HG03280 (cell line): ENCODE results near the gene RXFP3.
"Not testable (repeated sequence)": the region's sequence is repeated elsewhere in the genome, so short reads cannot be mapped to it uniquely, and the experiment has no call there.

Source experiments
- ATAC-seq: cut with Tn5 transposase; IDR thresholded peaks from one replicate; pipeline ENCODE4 v1.9.1; 2021; ENCODE audit warnings: mild to moderate bottlenecking, moderate library complexity; ENCODE audit not compliant: unreplicated experiment

Gene RXFP3, protein sequence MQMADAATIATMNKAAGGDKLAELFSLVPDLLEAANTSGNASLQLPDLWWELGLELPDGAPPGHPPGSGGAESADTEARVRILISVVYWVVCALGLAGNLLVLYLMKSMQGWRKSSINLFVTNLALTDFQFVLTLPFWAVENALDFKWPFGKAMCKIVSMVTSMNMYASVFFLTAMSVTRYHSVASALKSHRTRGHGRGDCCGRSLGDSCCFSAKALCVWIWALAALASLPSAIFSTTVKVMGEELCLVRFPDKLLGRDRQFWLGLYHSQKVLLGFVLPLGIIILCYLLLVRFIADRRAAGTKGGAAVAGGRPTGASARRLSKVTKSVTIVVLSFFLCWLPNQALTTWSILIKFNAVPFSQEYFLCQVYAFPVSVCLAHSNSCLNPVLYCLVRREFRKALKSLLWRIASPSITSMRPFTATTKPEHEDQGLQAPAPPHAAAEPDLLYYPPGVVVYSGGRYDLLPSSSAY

DNA sequence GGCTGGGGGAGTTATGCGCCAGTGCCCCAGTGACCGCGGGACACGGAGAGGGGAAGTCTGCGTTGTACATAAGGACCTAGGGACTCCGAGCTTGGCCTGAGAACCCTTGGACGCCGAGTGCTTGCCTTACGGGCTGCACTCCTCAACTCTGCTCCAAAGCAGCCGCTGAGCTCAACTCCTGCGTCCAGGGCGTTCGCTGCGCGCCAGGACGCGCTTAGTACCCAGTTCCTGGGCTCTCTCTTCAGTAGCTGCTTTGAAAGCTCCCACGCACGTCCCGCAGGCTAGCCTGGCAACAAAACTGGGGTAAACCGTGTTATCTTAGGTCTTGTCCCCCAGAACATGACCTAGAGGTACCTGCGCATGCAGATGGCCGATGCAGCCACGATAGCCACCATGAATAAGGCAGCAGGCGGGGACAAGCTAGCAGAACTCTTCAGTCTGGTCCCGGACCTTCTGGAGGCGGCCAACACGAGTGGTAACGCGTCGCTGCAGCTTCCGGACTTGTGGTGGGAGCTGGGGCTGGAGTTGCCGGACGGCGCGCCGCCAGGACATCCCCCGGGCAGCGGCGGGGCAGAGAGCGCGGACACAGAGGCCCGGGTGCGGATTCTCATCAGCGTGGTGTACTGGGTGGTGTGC lies at the start of gene RXFP3:
Gene RXFP3, plus strand, starts transcription at position 6 of the 636 bp plus-strand sequence. Its CDS starts 355 bp downstream, at position 361.
- no peak for ATAC-seq

DNA sequence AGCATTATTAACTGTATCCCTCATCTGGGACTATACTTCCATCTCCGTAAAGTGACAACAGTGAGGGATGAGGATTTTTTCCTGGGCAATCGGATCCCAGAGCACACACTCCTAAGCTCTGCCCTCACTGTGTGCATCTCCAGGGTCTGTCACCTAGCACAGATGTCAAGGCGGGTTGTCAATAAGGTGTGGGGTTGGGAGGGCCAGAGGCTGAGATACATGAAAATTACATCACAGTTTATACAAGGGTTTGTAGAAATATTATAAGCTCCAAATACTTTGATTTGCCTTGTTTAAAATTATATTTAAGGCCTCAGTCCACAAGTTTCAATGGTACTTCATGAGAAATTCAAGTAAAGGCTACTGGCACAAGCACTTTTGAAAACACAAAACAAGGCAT lies 48.9 kb upstream of the RXFP3 start:
- no peak for ATAC-seq

DNA sequence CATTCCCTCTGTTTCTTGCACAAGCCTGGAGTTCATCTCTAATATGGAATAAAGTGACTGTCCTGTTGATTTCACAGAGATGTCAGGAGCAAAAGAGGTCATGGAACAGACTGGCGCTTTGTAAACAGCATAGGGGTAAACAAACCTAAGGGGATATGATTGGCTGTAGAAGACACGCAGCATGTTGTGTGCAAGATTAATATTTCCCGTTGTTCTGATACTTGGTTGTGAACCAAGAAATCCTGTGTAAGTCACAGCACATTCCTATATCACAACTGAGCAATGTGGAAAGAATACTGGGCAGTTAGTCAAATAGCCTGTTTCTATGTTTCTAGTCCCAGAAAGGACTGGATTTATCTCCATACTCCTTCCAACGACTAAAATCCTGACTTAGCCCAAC lies 47.6 kb upstream of the RXFP3 start:
- no peak for ATAC-seq

DNA sequence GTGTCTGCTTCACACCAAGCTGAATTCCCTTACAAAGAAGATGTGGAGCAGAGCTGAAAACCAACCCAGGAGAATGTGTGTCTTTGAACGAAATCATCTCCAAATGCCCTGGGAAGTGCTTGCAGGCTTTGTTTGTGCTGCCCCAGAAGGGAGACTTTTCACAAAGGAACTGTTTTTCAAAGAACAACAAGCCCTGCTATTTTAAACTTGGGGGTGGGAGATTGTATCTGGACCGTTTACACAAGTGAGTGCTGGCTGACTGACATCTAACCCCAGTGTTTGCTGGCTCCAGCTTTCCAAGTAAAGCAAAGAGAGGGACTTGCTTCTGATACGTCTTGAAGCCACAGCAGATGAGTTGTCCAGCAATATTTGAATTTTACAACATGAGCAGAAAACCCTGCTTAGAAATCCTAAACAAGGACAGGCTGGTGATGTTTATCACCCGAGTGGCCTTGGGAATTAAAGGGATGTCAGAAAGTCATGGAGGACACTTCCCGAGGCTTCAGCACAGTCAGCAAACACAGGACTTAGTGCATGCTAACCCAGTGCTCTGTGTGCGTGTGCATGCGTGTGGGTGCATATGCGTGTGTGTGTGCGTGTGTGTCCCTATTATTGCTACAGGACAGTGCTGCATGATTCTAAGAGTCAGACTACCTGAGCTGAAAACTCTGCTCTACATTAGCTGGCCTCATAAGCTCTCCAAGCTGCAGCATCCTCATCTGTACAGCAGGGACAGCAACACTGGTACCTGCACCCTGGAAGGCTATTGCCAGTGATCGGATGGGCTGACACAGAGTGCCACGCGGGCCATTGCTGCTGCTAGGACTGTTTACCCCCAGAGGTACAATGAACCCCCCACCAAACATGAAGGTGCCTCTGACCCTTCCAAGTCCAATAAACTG lies 45.8 kb upstream of the RXFP3 start:
- no peak for ATAC-seq

DNA sequence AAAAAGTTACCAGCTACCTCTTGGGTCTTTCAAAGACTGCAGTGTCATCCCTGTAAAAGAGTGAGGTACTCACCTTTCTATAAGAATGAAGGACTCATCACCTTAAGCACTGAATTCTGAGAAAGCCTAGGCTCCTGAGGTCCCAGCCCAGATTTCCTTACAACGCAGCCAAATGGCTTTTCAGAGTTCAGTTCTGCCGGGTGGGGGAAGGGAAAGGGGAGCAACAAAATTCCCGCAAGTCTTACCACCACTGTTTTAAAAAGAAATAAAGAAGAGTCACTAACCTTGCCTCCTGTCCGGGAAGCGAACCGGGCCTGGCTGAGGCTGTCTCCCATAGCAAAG lies 44.8 kb upstream of the RXFP3 start:
- no peak for ATAC-seq

DNA sequence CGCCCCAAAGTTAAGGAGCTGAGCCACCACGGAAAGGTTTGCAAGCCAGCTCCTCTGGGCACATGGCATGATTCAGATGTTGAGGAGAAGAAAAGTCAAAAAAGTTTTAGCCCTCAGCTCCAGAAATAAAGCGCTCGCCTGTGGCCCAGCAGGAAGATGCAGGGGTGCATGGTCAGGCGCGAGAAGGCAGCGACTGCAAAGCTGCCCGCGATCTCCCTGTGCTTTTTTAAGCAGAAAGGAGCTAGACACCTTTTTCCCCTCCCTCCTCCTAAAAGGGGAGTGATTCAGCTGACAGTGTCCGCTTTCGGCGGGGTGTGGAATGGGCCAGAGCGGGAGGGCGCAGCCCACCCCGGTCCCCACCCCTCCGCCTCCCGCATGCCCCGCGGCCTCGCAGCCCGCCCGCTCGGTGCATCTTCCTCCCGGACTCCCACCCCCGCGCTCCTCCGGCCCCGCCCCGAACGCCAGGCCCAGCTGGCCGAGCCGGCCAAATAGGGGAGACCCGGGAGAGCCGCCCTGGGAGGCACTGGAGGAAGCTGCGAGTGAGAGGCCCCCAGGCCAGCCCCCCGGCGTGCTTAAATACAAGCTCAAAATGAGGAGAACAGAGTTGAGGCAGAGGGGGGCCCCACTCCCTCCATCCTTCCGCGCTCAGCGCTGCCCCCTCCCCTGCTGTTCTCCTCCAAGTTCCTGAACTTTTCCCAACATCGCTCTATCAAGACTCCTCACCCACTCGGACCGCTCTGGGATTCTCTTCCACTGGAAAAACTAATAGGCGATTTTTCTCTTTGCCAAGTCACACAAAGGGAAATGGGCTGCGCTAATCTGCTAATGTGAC lies 44.2 kb upstream of the RXFP3 start, which contains the start of gene ADAMTS12:
Gene ADAMTS12, minus strand, starts transcription at position 203 of the 832 bp plus-strand sequence. Its CDS starts 134 bp downstream, at position 69.
- no peak for ATAC-seq

DNA sequence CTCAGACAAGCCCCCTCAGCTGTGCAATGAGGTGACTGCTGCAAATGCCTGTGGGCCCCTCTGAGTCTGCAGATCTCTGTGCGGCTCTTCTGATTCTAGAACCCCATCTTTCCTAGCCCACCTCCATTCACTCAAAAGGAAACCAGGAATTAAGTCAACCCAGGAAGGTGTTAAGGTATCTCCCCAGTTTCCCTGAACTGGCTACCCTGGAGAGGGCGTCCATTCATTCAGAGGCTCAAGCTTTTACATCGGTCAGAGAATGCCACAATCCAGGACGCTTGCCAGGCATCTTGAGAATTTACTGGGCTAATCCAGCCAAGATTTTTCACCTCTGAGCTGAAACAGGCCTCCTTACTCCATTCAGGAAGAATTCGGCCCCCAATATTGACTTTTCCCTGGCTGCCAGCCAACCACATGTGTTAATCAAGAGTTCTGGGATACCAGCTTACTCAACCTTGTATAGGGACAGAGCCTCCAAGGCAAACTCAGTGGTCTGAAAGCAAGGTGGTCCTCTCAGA lies 43.5 kb upstream of the RXFP3 start:
- ATAC-seq = no peak

DNA sequence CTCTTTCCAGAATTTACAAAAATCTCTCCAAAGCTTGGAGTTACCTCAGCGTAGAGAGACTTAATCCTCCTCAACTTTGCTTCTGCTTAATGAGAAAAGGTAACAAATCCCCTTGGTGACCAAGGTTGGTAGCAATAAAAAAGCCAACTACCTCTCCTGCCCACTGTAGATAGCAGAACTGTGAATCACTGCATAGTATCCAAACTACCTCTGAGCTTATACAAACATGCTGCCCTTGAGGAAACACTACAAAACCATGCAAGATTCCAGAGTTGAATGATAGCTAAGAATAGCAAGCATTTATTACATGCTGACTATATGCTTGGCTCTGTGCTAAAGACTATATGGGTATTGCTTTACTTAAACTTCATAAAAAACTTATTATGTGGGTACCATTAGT lies 41.6 kb upstream of the RXFP3 start:
- ATAC-seq = no peak

DNA sequence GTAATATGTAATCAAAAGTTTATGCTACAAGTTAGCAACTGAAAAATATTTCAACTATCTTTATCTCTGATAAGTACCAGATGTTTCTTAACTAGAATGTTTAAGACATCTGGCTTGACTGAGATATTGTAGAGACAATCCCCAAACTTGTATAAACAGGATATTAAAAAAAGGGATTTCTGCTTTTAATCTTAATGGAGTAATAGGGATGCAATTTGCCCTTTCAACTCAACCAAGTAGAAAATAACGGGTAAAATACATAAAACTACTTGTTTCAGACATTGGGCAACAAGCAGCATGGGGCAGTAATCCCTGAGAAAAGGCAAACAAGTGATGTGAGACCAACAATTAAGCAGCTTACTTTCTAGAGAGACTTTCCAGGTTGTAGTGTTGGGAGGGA lies 35.0 kb upstream of the RXFP3 start:
- ATAC-seq = no peak

DNA sequence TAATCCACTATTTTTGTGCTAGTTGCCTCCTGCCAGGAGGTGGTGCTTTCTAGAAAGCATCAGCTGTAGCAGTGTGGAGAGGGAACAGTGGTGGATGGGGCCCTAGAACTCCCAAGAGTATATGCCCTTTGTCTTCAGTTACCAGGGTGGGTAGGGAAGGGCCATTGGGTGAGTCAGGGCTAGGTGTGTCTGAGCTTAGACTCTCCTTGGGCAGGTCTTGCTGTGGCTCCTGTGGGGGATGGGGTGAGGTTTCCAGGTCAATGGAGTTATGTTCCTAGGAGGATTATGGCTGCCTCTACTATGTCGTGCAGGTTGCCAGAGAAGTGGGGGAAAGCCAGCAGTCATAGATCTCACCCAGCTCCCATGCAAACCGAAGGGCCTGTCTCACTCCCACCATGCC lies 33.1 kb upstream of the RXFP3 start:
- ATAC-seq = no peak

DNA sequence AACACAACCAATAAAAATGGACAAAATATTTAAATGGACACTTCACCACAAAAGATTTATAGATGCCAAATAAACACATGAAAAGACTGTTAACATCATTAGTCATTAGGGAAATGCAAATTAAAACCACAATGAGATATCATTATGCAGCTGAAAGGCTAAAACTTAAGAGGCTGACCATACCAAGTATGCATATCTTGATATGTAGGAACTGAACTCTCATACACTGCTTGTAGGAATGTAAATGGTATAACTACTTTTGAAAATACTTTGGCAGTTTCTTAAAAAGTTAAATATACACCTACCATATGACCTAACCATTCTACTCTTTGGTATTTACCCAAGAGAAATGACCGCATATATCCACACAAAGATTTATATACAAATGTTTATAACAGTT lies 30.8 kb upstream of the RXFP3 start:
- no peak for ATAC-seq

DNA sequence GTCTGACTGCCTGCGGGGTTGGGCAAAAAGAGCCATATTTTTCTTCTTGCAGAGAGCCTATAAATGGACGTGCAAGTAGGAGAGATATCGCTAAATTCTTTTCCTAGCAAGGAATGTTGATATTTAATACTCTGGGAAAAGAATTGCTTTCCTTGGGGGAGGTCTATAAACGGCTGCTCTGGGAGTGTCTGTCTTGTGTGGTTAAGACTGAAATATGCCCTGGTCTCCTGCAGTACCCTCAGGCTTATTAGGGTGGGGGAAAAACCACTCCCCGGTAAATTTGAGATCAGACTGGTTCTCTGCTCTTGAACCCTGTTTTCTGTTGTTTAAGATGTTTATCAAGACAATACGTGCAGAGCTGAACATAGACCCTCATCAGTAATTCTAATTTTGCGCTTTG lies 29.9 kb upstream of the RXFP3 start:
- ATAC-seq = not testable (repeated sequence)

DNA sequence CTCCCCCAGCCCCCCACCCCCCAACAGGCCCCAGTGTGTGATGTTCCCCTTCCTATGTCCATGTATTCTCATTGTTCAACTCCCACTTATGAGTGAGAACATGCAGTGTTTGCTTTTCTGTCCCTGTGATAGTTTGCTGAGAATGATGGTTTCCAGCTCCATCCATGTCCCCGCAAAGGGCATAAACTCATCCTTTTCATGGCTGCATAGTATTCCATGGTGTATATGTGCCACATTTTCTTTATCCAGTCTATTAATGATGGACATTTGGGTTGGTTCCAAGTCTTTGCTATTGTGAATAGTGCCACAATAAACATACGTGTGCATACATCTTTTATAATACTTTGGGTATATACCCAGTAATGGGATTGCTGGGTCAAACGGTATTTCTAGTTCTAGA lies 21.3 kb upstream of the RXFP3 start:
- ATAC-seq = not testable (repeated sequence)

DNA sequence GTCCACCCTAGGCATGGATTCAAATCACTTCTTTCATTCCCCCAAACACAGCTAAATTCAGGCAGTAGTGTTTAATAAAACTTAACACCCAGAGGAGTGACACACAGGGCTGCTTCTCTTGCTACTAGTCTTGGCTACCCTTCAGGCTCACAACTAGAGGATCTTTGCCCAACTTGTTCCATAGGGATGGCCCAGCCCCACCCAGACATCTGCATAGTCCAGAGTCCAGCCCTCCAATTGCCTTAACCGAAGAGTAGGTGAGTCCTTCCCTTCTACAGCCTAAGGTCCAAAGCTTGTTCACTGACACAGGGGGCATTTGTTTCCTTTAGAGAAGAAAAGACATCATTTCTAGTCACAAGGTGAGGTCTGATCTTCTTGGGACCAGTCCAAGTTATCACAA lies 15.2 kb upstream of the RXFP3 start:
- ATAC-seq = no peak

DNA sequence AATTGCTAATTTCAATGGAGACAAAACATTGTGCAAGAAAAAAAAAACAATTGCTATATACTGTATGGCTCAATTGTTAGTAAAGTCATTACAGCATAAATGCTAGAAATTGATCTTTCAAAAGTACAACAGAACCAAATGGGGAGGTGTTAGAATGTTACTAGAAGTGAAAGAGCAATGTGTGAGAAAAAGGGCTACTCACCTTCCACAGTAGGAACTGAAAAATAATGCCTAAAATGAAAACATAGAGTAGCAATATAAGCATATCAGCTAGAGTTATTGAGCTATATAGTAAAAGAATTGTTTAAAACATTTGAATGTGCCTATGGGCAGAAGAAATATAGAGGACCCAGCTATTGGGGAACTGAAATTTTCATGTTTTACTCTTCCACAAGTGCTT lies 10.9 kb upstream of the RXFP3 start:
- ATAC-seq = no peak

DNA sequence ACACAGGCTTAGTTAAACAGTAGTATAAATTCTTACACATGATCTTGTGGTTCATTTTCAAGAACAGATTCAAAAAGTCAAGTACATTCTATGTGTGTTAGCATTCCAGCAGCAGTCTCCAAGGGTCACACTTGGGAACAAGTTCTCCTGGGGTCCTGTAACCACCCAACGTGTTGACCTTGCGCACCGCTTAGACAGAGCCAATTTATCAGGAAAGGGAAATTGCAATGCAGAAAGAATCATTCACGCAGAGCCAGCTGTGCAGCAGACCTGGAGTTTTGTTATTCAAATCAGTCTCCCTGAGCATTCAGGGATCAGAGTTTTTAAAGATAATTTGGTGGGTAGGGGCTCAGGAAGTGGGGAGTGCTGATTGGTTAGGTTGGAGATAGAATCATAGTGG lies 8.5 kb upstream of the RXFP3 start:
- no peak for ATAC-seq

DNA sequence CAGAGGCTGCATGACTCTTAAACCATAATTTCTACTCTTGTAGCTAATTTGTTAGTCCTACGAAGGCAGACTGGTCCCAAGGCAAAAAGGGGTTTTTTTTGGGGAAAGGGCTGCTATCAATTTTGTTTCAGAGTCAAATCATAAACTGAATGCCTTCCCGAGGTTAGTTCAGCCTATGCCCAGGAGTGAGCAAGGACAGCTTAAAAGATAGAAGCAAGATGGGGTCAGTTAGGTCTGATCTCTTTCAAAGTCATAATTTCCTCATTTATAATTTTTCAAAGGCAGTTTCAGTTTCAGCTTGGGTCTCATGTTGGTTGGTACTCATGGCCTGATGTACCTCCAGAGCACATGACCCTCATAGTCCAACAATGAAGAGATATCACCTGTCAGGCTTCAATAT lies 7.9 kb upstream of the RXFP3 start:
- no peak for ATAC-seq

DNA sequence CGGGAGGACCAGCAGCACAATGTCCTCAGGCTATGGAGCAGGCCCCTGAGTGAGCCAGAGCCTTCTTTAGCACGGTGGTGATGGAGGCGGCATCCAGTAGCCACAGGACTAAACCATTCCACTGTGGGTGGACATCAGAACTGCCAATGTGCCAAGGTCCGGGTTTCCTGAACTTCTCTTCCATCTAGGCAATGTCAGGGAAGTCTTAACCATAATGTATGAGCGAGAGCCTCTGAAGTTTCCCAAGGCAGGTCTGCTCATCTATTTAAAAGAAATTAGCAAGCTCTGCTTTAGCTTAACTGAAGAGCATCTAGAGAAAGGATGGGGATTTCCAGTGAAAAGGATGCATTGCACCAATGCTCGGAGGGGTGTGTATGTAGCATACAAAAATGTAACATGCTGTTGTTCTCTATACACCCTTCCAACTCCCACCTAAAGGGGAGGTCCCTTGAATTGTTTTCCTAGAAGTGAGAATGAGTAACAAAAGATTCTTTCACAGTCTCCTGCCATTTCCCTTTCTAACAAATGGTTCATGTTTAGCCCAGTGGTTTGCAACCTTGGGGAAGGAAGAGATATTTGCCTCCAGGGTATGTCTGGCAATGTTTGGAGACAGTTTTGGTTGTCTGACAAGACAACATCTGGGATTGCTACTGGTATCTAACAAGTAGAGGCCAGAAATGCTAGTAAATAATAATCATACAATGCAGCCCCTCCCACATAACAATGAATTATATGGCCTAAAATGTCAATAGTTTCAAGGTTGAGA lies 6.1 kb upstream of the RXFP3 start:
- ATAC-seq = no peak

DNA sequence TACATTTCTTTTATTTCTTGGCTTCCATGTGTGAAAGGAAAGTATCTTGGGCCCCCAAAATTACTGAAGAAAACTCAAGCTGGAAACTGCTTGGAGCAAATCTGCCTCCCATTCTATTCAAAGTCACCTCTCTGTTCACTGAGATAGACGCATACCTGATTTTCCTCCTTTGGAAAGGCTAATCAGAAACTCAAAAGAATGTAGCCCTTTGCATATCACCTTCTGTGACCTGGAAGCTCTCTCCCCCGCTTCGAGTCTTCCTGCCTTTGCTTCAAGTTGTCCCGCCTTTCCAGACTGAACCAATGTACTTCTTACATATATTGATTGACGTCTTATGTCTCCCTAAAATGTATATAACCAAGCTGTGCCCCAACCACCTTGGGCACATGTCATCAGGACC lies 5.0 kb upstream of the RXFP3 start:
- ATAC-seq = no peak
